GDM1 (cell line): ENCODE results near the gene ZNF436.
A peak's percentile ranks its signal among the peaks of the same experiment; 100 is the strongest.
"Not testable (repeated sequence)": the region's sequence is repeated elsewhere in the genome, so short reads cannot be mapped to it uniquely, and the experiment has no call there.

Experiments used
- DNase-seq: peaks from one replicate; lab custom pipeline; 2025; lab: John Stamatoyannopoulos, UW

Gene ZNF436

GRCh38 chr1:23366598-23366997 is 3.0 kb downstream of the ZNF436 start:
- no peak for DNase-seq

GRCh38 chr1:23366146-23366545 is 3.5 kb downstream of the ZNF436 start:
- DNase-seq = no peak

- DNase-seq = no peak
Observed at GRCh38 chr1:23362218-23362713, 7.4 kb downstream of the ZNF436 start.

DNA sequence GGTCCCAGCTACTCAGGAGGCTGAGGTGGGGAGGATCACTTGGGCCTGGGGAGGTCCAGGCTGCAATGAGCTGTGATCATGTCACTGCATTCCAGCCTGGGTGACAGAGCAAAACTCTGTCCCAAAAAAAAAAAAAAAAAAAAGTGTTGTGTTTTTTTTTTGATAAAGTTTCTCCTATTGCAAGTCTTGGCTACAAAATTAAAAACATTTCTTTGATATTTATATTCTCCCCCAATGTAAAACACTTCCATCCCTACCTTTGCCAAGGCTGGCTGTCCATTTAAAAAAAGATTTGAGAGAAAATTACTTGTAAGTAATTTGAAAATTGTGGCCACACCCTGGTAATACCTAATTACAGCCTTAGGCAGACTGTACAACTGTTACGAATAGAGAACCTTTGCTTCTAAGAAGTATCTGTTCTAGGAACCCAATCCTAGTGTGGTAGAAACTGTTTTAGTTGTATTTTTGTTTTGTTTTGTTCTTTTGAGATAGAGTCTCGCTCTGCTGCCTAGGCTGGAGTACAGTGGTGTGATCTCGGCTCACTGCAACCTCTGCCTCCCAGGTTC is 11.2 kb downstream of the ZNF436 start:
- no peak for DNase-seq

GRCh38 chr1:23357138-23357908 is 12.3 kb downstream of the ZNF436 start:
- DNase-seq = no peak

DNA sequence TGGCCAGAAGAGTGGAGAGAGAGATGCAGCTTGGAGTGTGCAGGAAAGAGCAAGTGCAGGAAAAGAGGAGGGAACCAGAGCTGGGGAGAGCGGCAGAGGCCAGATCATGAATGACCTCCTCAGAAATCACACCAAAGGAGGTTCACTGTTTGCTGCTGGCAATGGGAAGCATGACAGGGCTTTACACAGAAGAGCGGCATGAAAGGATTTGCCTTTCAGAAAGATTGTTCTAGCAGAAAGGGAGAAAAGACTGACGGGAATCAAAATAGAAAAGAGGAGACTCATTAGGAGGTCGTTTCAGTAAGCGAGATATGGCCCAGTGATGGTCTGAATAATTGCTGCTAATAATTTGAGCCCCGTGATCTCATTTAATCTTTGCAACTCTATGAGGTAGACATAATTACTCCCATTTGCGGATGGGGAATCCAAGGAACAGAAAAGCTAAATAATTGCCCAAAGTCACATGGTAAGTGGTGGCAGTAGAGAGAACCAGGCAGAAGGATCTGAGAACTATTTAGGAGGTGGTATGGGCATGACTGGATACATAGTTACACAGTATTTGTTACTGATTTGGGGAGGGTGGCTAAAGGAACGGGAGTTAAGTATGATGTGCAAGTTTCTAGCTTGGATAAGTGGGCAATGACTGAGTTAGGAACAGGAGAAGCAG is 13.0 kb downstream of the ZNF436 start:
- DNase-seq = no peak

GRCh38 chr1:23354245-23354644 is 15.4 kb downstream of the ZNF436 start:
- peak; percentile 7 for DNase-seq

DNA sequence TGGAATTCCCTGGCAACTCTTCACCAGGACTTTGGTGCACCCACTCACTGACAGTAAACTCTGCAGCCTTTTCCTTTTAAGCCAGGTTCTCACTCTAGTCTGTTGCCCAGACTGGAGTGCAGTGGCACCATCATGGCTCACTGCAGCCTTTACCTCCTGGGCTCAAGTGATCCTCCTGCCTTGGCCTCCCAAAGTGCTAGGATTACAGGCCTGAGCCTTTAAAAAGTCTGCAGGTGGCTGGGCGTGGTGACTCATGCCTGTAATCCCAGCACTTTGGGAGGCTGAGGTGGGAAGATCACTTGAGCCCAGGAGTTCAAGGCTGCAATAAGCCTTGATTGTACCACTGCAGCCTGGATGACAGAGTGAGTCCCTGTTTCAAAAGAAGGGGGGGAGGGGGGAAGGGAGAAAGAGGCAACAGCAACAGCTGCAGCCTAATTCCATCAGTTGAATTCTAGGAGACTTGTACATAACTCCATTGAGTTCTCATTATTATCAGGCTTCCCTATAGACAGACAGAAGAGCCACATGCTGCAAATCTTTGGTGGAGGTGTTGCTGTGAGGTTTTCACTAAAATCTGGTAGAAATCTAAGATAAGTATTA is 17.4 kb downstream of the ZNF436 start:
- no peak for DNase-seq

DNA sequence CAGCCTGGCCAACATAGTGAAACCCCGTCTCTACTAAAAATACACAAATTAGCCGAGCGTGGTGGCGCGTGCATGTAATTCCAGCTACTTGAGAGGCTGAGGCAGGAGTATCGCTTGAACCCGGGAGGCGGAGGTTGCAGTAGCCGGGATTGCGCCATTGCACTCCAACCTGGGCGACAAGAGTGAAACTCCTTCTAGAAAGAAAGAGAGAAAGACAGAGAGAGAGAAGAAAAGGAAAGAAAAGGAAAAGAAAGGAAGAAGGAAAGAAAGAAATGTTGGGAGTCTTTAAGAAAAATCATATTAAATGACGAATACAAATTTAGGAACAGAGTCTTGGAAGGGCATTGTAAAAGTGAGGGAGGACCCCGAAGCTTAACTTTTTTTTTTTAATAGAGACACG is 23.7 kb downstream of the ZNF436 start:
- no peak for DNase-seq

DNA sequence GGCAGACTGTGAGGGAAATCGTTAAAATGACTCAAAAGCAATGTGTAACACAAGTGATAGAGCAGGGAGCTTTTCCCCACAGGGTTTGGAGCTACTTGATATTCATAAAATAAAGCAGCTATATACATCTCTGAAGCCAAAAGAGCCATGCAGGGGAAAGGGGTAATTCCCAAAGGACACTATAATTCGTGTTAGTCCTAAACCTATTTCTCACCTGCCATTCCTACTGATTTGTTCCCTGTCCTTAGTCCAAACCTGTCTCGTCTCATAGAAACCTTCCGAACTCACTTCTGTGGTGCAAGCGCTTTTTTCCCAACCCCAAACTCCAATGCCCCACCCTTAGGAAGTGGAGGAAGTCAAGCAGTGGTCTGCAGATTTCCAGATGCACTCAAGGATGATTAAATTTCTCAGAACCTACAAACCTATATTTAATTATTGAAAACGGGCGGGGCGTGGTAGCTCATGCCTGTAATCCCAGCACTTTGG is 24.6 kb downstream of the ZNF436 start:
- no peak for DNase-seq

GRCh38 chr1:23344111-23344986 is 25.3 kb downstream of the ZNF436 start, which contains the start of gene HNRNPR:
HNRNPR (minus strand) TSS chr1:23344284; CDS start chr1:23341008, 3,276 bp downstream.
- peak; percentile 100 for DNase-seq

DNA sequence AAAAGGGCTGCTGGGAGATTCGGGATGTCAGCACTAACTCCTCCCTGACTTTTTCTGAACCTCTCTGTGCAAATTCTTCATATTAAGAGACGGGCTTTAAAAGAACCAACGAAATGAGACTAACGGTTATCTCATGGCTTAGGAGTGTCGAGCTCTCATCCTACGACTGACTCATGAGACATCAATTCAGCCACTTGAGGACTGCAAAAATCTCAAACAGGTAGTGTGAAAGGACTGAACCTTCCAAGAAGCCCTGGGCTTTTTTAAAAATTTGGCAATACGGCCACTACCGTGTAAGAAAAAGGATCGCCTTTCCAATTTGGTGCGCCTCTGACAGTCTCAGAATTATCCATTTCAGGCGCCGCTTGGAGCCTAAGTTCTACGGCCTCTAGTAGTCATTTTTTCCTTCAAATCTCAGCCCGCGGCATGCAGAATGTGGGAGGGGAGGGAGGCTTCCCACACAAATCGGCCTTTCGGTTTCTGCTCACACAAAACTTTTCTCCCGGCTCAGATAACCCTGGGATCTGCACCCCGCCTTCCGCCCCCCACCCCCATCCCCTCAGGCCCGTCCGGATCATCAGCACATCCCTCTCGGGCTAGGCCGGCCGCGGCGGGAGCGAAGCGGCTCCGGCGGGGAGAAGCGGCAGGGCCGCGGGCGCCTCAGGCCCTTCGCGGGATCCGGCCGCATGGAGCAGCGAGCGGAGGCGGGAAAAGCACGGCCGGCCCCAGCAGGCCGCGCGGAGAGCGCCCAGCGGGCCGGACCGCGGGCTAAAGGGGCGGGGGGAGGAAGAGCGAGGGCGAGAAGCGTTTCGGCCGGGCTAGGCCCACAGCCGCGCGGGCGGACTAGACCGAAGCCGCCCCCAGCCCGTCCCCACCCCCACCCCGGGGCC is 26.2 kb downstream of the ZNF436 start:
- no peak for DNase-seq

DNA sequence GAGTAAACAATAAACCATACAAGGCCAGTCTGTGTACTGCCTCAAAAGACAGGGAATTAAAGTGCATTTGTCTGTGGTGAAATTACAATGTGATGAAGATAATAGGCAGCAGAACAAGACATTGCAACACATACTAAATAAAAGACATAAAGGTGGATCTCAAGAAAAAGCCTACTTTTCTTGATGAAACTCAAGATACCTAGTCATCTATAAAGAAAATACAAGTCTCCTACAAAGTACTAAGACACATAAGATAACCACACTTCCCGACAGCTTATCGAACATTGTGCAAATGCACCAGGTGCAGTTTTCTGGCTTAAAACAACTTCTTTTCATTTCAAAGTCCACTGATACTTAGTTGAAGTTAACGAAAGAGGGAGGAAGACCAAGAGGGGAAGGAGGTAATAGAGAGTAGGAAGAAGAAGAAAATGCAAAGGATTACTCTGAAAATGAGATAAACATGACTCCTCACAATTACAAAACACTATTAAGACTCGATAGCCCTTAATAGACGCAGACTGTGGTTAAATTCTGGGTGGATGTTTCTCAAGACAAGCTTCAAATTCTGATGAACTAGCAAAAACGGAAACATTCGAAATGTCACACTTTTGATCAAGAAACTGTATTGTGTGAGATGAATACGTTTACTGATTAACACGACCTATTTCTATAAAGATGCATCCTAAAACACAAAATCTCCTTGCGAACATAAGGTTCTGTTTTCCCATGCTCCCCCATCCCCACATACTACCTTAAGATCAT is 27.5 kb downstream of the ZNF436 start:
- DNase-seq = no peak

DNA sequence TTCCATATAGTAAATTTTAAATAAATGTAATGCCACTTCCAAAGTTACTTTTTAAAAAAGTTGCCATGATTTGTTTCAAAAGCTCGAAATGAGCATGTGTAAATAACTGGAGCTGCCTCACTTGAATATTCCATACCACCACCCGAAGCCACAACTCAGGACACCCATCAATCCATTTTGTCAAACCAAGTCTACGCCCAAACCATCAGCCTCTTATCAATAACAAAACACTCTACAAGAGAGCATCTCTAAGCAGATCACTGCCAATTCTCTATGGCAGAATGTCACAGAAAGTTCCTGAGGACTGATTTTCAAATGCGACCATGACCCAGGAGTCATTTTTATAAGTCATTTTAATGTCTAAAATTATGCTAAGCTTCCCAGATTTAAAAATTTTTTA is 30.0 kb downstream of the ZNF436 start:
- no peak for DNase-seq

- no peak for DNase-seq
Observed at GRCh38 chr1:23337869-23338268, 31.8 kb downstream of the ZNF436 start.

DNA sequence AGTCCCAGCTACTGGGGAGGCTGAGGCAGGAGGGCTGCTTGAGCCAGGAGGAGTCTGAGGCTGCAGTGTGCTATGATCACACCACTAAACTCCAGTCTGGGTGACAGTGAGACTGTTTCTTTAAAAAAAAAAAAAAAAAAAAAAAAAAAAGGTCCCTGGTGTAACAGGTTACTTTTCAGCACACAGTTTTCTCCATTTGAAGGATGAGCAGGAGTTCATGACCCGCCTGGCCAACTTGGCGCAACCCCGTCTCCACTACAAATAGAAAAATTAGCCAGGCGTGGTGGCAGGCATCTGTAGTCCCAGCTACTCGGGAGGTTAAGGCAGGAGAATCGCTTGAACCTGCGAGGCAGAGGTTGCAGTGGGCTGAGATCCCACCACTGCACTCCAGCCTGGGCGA is 37.9 kb downstream of the ZNF436 start:
- no peak for DNase-seq

- no peak for DNase-seq
Observed at GRCh38 chr1:23330846-23331245, 38.8 kb downstream of the ZNF436 start.

- no peak for DNase-seq
Observed at GRCh38 chr1:23325393-23325792, 44.2 kb downstream of the ZNF436 start.

- DNase-seq = no peak
Observed at GRCh38 chr1:23322770-23323169, 46.9 kb downstream of the ZNF436 start.

- DNase-seq = not testable (repeated sequence)
Observed at GRCh38 chr1:23310280-23310679, 59.4 kb downstream of the ZNF436 start.
